Cortex of kidney (tissue), 1 donor: Measurements from ENCODE around the gene GCK.
"Not testable (repeated sequence)": the region's sequence is repeated elsewhere in the genome, so short reads cannot be mapped to it uniquely, and the experiment has no call there.

Experiments used
- DNase-seq: peaks from one replicate; lab custom pipeline; 2025; lab: John Stamatoyannopoulos, UW

The GCK gene

DNA sequence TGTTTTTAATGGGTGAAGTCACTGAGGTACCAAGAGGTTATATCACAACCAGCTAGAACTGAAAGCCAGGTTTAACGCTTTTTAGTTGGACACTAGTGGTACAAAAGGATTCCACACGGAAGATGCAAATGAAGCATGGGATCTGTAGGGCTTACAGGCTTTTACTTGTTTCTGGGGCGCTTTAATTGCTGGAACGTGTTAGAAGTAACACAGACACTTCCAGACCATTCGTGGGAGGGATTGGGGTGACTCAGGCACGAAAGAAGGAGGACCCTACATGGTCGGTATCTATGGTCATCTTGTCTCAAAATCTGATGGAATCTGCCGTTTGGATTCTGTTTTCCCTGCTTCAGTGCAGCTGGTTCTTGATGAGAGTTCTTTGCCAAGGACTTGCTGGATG, 12.6 kb upstream of the GCK start:
- DNase-seq: no peak

DNA sequence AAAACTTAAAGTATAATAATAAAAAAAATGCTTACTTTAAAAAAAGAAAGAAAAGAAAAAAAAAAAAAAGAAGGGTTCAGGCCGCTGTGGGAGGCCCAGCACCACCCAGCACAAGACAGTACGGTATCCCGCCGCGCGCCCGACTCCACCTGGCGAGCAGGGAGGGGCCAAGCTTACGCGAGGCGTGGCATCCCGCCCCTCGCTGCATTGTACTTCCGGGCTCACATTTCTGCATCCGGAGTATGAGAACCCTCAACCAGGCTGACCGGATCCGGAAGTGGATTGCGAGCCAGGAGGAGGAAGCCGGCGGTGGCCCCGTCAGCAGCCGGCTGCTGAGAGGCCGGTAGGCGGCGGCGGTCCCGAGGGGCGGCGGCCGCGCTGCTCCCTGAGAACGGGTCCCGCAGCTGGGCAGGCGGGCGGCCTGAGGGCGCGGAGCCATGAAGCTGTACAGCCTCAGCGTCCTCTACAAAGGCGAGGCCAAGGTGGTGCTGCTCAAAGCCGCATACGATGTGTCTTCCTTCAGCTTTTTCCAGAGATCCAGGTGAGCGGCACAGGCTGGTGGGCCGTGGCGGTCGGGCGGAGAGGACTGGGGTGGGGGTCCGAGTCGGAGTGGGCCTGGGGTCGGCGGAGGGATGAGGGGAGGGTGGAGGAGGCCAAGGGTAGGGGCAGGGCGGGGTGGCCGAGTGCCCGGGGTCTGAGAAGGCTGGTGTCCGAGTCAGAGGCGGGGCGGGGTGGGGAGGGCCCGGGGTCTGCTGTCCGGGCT, 11.6 kb upstream of the GCK start, which contains the start of gene YKT6:
Gene YKT6 (plus strand): TSS at position 280 of the 763 bp plus-strand sequence. CDS start 158 bp downstream, at position 438.
- peak; percentile 52 for DNase-seq

DNA sequence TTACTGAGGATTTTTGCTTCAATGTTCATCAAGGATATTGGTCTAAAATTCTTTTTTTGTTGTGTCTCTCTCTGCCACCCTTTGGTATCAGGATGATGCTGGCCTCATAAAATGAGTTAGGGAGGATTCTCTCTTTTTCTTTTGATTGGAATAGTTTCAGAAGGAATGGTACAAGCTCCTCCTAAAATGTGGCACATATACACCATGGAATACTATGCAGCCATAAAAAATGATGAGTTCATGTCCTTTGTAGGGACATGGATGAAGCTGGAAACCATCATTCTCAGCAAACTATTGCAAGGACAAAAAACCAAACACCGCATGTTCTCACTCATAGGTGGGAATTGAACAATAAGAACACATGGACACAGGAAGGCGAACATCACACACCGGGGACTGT, 10.9 kb upstream of the GCK start:
- DNase-seq: not testable (repeated sequence)

DNA sequence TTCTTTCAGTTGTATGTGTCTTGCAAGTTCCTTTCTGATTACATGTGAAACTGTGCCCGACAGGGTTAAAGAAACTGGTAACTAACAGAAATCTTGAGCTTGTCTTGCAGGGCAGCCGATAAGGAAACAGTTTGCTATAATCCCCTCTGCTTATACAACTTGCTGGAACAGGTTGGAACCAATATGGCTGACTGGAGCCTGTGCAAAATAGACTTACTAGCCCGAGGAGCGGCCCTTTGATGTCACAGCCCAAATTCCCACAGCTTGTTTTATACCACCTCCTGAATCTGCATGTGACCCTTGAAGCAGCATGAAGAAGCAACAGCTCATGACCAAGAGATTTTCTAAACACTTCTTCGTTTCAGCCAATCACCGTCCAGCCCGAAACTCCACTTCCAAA, 8.2 kb upstream of the GCK start:
- DNase-seq: no peak

- no peak for DNase-seq
Measured at GRCh38 chr7:44196450-44196872, 7.2 kb upstream of the GCK start.

- no peak for DNase-seq
Measured at GRCh38 chr7:44195889-44196288, 6.7 kb upstream of the GCK start.

GRCh38 chr7:44194562-44195145, 5.4 kb upstream of the GCK start:
- DNase-seq: no peak

- no peak for DNase-seq
Measured at GRCh38 chr7:44194069-44194468, 4.8 kb upstream of the GCK start.

DNA sequence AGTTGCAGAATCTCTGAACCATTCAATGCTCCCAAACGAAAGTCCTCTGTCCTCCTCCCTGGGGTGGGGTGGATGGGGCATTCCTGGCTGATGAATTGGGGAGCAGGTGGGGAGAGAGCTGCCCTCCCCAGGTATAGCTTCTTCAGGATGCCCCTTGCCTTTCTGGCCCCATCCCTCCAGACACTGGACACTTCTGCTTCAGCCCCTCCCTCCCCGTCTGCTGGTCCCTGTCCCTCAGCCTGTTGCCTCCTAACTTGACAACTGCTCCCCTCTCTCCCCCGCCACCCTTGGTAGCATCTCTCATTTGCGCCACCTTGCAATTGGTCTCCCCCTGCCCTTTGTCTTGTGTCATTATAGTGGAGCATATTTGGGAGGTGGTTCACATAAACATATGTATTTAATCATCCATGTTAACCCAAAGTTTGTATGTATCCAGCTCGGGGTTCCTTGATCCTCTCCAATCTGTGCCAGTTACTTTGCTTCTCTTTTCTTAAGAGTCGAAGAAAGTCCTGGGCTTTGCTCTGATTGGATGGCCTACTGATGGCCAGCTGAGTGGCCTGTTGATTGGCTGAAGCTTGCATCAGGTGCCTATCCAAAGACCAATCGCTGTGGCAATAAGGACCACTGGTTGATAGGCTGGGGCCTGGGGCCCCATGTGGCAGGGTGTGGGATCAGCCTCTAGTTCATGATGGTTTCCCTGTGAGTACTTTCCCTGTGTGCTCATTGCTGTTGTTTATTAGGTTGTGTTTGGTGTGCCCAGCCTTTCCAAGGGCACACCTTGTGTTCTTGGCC, 4.0 kb upstream of the GCK start:
- no peak for DNase-seq

- DNase-seq: no peak
Measured at GRCh38 chr7:44191171-44191570, 1.9 kb upstream of the GCK start.

DNA sequence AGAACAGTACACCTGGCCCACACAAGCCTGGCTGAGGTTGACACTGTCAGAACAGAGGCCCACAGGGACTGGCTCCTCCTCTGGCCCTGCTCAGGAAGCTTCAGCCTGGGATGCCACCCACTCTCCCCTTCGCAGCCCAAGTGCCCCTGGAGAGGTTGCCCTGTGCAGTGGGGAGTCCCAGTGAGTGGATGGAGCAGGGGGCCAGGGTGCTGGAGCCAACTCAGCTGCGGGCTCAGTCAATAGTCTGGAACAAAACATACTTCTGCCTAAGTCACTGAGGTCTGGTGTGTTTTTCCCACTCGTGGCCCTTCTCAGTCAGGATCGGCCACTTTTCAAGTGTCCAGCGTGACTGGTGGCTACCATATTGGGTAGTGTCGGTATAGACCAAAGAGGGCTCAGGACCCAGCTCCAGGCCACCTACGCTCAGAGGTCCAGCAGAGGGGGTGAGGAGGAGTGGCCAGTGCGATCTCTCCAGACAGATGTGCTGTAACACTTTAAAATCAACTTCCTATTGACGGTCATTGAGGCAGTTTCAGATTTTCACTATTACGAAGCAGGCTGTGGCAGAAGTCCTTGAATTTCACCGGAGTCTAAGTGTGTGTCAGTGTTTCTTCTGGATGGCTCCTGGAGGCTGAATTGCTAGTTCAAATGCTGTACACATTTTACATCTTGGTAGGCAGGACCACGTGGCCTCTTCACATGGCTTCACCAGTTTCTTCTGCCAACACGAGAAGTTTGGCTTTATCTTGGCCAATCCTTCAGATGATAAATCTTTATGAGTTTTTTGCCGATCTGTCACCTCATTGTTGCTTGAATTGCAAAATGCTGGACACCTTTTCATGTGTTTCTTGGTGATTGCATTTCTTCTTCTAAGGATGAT, 994 bp upstream of the GCK start:
- no peak for DNase-seq

DNA sequence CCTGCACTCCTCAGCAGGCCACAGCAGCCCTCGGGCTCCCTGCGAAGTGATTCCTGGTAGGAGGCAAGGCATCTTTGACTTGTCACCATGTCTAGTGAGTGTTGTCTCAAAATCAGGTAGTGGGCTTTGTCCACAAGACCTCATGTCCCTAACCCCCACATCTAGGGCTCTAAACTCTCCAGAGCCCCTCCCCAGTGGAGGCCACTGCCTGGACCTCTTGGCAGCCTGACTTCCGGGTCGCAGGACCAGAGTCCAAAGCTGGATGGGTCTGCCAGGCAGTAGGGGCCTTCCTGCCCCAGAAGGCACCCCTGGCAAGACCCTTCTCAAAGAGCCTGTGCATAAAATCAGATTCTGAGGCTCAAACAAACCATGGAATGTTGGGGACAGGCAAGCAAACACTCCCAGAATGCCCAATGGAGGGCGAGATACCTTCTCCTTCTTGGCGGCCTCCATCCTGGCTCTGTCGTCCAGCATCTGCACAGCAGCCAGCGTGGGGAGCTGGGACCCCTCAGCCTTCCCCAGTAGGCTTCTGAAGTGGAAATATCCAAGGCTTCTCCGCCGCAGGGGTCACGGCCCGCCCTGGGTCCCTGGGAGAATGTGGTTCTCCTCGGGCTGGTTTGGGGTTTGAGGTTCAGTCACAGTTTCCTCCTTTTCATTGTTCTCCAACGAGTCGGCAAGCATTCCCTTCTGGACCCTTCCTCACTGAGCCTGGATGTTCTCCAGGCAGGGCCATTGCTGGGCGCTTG, 586 bp downstream of the GCK start:
- DNase-seq: no peak

GRCh38 chr7:44187636-44188416, 1.4 kb downstream of the GCK start:
- no peak for DNase-seq

DNA sequence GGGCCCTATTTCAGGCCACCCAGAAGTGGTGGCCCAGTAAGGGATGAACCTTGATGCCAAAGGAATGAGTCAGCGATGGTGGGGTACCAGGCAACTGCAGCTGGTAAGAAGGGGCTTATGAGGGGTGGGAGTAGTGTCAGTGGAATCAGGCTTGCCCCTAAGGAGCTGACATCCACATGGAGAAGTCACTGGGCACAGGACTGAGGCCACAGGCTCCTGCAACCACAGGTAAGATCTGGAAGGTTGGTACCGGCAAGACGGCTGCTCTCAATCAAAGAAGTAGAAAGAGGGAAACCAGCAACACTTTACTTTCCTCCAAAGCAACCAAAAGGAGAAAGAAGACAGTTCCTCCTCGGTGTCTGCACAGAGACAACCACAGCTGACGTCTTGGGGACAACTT, 2.5 kb downstream of the GCK start:
- no peak for DNase-seq

- no peak for DNase-seq
Measured at GRCh38 chr7:44185729-44186128, 3.5 kb downstream of the GCK start.

- DNase-seq: no peak
Measured at GRCh38 chr7:44184873-44185446, 4.3 kb downstream of the GCK start.

GRCh38 chr7:44184206-44184872, 4.9 kb downstream of the GCK start:
- DNase-seq: no peak

GRCh38 chr7:44183386-44183785, 5.9 kb downstream of the GCK start:
- DNase-seq: no peak

- DNase-seq: no peak
Measured at GRCh38 chr7:44182827-44183226, 6.4 kb downstream of the GCK start.
